Measurements from ENCODE around the gene B9D1.

GRCh38 chr17:19333736-19334290, 28.7 kb downstream of the B9D1 start:
- TF ChIP-seq ELF4 (IDR thresholded peaks at IDR 0.05) (no peak), FOXA1 (IDR thresholded peaks at IDR 0.05) (no peak), BHLHE40 (IDR thresholded peaks at IDR 0.05; ENCODE audit: borderline replicate concordance) (no peak), SUZ12 (IDR thresholded peaks at IDR 0.05) (no peak), ZNF384 (IDR thresholded peaks at IDR 0.05) (no peak), FOXK2 (IDR thresholded peaks at IDR 0.05) (no peak), FOXM1 (IDR thresholded peaks at IDR 0.05; ENCODE audit: borderline replicate concordance) (no peak), SP1 (IDR thresholded peaks at IDR 0.05) (no peak), PKNOX1 (IDR thresholded peaks at IDR 0.05) (no peak)
